ENCODE results near the gene ELMO3.

The ELMO3 gene

DNA sequence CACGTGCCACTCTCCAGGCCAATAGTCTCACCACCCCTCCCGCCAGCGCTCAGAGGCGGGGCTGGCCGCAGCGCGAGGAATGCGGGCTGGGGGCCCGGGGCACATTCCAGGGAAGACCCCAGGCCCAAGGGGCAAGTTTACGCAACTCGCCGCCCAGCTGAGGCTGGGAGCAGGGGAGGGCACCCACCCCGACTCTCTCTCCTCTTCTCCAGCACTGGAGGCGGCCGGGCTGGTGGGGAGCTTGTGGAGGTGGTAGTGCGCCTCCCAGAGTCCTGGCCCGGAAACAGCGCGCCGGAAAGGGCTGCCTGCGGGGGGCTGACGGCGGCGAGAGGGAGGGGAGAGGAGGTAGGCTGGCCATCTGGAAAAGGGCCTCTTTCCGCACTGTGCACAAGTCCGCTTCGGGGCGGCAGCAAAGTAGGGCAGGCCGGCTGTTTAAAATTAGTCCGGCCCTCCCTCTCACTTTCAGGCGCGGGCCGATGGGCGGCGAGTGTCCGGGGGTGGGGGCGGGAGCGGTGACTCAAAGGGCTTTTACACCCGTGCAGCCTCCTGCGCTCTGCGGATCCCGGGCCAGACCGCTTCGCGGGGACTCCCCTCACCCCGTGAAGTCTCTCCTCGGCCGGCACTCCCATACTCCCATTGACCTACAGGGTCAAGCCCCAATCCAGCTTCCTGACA, 47.3 kb downstream of the ELMO3 start (continued):
- TF ChIP-seq, protein P1, sequence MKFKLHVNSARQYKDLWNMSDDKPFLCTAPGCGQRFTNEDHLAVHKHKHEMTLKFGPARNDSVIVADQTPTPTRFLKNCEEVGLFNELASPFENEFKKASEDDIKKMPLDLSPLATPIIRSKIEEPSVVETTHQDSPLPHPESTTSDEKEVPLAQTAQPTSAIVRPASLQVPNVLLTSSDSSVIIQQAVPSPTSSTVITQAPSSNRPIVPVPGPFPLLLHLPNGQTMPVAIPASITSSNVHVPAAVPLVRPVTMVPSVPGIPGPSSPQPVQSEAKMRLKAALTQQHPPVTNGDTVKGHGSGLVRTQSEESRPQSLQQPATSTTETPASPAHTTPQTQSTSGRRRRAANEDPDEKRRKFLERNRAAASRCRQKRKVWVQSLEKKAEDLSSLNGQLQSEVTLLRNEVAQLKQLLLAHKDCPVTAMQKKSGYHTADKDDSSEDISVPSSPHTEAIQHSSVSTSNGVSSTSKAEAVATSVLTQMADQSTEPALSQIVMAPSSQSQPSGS (tag by site-specific recombination; IDR thresholded peaks at IDR 0.05; ENCODE audit: low read depth), result no peak
- TF ChIP-seq ZNF394 (tag by site-specific recombination; IDR thresholded peaks at IDR 0.05; ENCODE audit: borderline replicate concordance), result no peak
- TF ChIP-seq ZNF221 (tag by site-specific recombination; IDR thresholded peaks at IDR 0.05; ENCODE audit: borderline replicate concordance), result no peak
- no peak for TF ChIP-seq ZNF112 (tag by site-specific recombination; IDR thresholded peaks at IDR 0.05)
- TF ChIP-seq ZNF555 (tag by site-specific recombination; conservative IDR thresholded peaks at IDR 0.05), result no peak
- TF ChIP-seq, protein P2, sequence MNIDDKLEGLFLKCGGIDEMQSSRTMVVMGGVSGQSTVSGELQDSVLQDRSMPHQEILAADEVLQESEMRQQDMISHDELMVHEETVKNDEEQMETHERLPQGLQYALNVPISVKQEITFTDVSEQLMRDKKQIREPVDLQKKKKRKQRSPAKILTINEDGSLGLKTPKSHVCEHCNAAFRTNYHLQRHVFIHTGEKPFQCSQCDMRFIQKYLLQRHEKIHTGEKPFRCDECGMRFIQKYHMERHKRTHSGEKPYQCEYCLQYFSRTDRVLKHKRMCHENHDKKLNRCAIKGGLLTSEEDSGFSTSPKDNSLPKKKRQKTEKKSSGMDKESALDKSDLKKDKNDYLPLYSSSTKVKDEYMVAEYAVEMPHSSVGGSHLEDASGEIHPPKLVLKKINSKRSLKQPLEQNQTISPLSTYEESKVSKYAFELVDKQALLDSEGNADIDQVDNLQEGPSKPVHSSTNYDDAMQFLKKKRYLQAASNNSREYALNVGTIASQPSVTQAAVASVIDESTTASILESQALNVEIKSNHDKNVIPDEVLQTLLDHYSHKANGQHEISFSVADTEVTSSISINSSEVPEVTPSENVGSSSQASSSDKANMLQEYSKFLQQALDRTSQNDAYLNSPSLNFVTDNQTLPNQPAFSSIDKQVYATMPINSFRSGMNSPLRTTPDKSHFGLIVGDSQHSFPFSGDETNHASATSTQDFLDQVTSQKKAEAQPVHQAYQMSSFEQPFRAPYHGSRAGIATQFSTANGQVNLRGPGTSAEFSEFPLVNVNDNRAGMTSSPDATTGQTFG (tag by site-specific recombination; IDR thresholded peaks at IDR 0.05; ENCODE audit: borderline replicate concordance), result no peak
- TF ChIP-seq ZNF157 (tag by site-specific recombination; IDR thresholded peaks at IDR 0.05), result no peak
- no peak for TF ChIP-seq GLI2 (tag by site-specific recombination; IDR thresholded peaks at IDR 0.05; ENCODE audit: borderline replicate concordance, low read depth)
- no peak for TF ChIP-seq ZNF426 (tag by site-specific recombination; IDR thresholded peaks at IDR 0.05)
- TF ChIP-seq, protein P3, sequence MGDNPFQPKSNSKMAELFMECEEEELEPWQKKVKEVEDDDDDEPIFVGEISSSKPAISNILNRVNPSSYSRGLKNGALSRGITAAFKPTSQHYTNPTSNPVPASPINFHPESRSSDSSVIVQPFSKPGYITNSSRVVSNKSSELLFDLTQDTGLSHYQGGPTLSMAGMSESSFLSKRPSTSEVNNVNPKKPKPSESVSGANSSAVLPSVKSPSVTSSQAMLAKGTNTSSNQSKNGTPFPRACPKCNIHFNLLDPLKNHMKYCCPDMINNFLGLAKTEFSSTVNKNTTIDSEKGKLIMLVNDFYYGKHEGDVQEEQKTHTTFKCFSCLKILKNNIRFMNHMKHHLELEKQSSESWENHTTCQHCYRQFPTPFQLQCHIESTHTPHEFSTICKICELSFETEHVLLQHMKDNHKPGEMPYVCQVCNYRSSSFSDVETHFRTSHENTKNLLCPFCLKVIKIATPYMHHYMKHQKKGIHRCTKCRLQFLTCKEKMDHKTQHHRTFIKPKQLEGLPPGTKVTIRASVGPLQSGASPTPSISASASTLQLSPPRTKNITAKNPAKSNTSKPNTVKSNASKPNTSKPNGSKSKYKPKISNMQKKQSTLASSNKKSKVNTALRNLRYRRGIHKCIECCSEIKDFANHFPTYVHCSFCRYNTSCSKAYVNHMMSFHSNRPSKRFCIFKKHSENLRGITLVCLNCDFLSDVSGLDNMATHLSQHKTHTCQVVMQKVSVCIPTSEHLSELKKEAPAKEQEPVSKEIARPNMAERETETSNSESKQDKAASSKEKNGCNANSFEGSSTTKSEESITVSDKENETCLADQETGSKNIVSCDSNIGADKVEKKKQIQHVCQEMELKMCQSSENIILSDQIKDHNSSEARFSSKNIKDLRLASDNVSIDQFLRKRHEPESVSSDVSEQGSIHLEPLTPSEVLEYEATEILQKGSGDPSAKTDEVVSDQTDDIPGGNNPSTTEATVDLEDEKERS (tag by site-specific recombination; IDR thresholded peaks at IDR 0.05), result no peak
- TF ChIP-seq ZNF610 (tag by site-specific recombination; IDR thresholded peaks at IDR 0.05; ENCODE audit: borderline replicate concordance), result no peak; the same call in 1 of the 2 replicates
- TF ChIP-seq, protein P4, sequence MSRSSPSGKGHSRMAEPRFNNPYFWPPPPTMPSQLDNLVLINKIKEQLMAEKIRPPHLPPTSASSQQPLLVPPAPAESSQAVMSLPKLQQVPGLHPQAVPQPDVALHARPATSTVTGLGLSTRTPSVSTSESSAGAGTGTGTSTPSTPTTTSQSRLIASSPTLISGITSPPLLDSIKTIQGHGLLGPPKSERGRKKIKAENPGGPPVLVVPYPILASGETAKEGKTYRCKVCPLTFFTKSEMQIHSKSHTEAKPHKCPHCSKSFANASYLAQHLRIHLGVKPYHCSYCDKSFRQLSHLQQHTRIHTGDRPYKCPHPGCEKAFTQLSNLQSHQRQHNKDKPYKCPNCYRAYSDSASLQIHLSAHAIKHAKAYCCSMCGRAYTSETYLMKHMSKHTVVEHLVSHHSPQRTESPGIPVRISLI (tag by site-specific recombination; IDR thresholded peaks at IDR 0.05), result no peak
- no peak for TF ChIP-seq ZNF184 (tag by site-specific recombination; IDR thresholded peaks at IDR 0.05)
- 0 out of 2 replicates have a peak, but pooled peaks have one; percentile 18 for TF ChIP-seq MZF1 (tag by site-specific recombination; IDR thresholded peaks at IDR 0.05; ENCODE audit: borderline replicate concordance)
- TF ChIP-seq, protein P5, sequence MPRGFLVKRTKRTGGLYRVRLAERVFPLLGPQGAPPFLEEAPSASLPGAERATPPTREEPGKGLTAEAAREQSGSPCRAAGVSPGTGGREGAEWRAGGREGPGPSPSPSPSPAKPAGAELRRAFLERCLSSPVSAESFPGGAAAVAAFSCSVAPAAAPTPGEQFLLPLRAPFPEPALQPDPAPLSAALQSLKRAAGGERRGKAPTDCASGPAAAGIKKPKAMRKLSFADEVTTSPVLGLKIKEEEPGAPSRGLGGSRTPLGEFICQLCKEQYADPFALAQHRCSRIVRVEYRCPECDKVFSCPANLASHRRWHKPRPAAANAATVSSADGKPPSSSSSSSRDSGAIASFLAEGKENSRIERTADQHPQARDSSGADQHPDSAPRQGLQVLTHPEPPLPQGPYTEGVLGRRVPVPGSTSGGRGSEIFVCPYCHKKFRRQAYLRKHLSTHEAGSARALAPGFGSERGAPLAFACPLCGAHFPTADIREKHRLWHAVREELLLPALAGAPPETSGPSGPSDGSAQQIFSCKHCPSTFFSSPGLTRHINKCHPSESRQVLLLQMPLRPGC (tag by site-specific recombination; IDR thresholded peaks at IDR 0.05), result no peak
- TF ChIP-seq ZNF792 (tag by site-specific recombination; IDR thresholded peaks at IDR 0.05), result no peak
- no peak for TF ChIP-seq ZNF677 (tag by site-specific recombination; IDR thresholded peaks at IDR 0.05)
- no peak for TF ChIP-seq ZNF433 (tag by site-specific recombination; IDR thresholded peaks at IDR 0.05; ENCODE audit: low read depth)
- TF ChIP-seq ZNF670 (tag by site-specific recombination; IDR thresholded peaks at IDR 0.05; ENCODE audit: low read depth), result no peak
- TF ChIP-seq BCL11A (tag by site-specific recombination; IDR thresholded peaks at IDR 0.05; ENCODE audit: low read depth), result peak; percentile 74
